GM10847 (cell line): Measurements from ENCODE around the gene DMRT3.

Experiments used
- POLR2A ChIP-seq: IDR thresholded peaks from 2 replicates; pipeline ENCODE4 v1.6.1; 2011; ENCODE audit not compliant: insufficient read length; ENCODE audit errors: extremely low read depth

DMRT3 gene

DNA sequence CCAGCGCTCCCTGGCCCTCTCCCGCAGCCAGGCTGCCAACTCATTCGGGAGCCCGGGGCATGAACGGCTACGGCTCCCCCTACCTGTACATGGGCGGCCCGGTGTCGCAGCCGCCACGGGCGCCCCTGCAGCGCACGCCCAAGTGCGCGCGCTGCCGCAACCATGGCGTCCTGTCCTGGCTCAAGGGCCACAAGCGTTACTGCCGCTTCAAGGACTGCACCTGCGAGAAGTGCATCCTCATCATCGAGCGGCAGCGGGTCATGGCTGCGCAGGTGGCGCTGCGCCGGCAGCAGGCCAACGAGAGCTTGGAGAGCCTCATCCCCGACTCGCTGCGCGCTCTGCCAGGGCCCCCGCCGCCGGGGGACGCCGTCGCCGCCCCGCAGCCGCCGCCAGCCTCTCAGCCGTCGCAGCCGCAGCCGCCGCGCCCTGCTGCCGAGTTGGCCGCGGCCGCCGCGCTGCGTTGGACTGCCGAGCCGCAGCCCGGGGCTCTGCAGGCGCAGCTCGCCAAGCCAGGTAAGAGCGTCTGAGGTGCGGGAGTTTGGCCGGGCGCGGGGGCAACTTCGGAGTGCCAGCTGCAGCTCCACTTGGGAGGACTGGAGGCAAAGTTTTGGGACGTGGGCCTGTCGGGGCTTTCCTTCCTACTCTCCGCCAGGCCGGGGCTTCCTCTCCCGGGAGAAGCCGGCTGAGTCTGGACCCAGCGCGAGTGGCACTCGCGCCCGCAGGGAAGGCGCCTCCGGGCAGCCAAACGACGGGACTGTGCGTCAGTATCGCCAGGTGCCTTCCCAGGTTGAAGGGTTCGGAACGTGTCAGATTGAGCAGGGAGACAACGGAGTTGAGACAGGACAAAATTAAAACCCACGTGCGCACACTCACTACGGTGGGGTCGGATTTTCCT, 735 bp downstream of the DMRT3 start:
- TF ChIP-seq POLR2A = no peak

DNA sequence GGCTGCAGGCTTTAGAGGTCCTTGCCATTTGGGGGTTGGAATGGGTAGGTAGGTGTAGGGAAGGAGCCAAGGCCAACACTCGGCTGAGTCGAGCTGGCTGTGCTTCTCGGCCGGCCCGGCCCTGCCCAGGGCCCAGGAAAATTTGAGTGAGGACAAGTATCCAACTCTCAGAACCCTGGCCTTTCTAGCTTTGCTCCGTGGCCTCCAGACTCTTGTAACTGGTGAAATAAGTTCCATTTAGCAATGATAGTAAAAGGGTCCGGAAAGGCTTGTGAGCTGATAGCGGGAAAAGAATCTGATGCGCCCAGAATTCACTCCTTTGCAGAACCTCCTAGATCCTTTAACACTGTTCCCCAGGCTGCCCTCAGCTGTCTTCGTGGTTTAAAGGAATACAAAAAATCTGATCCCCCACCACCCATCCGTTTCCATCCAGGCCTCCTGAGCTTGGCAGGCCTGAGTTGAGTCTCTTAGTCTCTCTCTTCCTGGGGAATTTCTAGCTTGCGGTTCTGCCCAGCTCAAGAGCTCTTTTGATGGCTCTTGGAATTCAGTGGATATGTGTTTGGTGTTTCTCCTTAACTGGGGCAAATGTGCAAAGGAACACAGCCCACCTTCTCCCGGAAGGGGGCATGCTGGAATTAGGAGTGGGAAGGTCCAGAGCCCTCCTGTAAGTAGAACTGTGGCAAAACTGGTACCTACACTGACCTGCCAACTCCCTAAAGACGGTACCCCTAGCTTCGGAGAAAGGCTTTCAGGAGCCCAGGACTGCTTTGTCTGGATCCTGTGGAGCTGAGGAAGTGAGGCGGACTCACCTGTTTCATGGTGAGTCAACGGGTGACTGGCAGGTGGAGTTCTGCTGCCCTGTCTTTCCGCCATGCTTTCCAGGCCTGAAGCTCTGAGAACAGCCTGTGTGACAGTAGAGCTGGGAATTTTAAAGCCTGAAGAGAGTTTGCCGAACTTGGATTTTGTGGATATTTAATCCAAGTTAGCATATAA, 1.7 kb downstream of the DMRT3 start:
- no peak for TF ChIP-seq POLR2A

DNA sequence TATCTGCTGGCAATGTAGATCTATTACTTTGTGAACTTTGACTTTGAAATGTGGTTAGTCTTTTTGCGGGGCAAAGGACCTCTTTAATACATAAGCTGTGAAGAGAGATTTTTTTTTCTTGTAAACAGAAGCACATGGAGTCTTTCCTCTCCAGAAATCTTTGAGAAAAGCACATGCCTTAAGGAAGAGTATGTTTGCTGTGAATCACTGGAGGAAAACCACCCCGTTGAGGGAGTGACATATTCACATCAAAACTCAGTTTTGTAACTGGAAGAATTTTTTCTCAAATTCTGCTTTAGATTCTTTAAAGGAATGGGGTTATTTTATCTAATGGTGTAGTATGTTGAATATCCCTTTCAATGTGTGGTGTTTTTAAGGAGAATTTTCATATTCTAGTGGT, 3.5 kb downstream of the DMRT3 start:
- no peak for TF ChIP-seq POLR2A

DNA sequence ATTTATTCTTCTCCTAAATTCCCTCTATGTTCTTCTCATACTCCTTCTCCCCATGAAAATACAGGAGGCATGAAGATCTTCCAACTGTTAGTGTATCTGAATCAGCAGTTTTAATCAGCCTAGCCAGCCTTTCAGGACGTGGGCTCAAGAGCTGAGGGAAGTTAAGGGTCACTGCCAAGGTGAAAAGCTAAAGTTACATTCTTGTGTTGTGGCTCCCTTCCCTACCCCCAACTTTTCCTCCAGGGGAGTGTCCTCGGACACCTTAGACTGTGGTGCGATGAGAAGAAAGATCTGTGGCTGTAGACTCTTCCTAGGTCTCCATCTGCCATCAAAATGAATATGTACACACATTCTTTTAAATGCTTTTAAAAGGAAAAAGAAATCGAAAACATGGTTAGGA, 4.2 kb downstream of the DMRT3 start:
- no peak for TF ChIP-seq POLR2A

DNA sequence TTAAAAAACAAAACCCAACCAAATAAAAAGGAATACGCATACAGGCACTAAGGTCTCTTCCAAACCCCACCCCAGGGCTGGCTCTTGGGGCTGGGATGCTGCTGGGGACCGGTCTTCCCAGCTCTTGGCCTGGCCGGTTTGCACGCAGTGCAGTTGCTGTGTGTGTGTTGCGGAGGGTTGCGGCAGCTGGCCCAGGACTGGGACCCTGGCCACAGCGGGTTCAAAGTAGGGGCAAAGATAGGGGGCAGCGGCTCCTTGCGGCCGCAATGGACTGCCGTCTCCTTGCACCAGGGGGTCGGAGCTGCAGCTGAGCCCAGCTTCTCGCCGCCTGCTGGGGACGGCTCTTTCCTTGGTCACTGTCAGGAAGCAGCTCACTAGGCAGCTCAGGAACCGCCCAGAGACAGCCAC, 5.0 kb downstream of the DMRT3 start:
- TF ChIP-seq POLR2A = no peak

DNA sequence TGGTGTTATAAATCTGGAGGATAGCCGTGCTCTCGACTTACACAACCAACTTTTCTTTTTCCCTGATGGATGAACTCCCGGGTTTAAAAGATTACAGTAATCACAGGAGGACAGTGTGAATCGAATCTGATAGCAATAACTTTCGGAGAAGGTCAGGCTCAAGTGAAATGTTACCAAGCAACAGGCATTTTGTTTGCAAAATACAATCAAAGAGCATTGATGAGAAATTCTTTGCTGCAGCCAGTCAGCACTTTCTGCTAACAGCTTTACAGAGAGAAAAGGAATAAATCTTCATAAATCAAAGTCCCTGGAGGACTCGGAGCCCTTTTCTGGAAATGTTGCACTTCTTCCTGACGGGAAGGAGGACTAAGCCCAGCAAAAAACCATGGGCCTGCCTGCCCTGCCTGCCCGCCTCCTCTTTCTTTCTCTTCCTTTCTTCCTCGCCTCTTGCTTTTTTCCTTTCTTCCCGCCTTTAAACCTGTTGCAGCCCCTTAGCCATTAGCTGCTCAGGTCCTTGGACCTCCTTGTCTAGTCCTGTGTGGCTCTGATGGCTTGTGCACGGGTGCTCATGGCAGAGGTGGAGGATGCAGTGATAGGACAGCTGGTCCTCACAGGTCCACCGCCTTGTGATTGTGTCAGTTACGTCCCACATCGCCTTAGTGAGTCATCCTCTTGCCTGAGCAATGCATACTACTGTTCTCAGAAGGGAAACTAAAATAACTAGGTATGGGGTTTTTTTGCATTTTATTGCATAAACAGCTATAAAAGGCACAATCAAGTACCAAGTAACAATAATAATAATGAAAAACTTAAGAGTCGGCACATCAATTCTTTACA, 6.2 kb downstream of the DMRT3 start:
- TF ChIP-seq POLR2A = no peak

DNA sequence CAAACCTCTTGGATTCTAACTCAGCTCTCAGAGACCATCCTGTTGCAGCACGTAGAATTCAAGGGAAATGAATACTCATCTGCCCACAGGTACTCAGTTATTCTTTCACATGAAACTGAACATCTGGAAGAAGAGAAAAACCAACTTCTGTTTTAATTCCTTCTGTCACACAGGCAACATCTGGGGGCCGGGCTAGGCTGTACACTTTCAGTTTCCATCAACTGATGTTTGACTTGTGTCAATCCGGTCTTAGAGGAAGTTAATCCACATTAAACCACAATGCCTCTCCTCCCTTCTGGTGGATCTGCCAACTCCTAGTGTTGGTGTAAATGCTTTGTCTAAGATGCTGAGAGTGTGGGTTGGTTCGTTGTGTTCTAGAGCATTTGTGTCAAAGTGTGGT, 17.6 kb downstream of the DMRT3 start:
- no peak for TF ChIP-seq POLR2A

DNA sequence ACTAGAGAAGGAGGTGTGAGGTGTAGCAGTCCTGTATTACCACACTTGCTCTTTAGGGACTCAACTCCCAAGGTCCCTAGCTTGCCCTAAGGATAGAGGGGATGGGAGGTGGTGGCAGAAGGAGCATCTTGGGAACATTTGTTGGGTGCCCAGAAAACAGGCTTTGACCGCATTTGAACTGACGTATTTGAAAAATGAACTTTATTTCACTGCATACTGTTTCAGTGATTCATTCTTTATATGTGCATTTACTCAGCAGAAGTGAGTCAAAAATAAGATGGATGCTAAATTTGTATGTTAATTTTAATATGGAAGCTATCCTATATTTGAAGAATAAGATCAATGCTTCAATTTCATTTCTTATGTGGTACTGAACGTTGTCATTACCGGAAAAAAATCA, 18.7 kb downstream of the DMRT3 start:
- TF ChIP-seq POLR2A = no peak

DNA sequence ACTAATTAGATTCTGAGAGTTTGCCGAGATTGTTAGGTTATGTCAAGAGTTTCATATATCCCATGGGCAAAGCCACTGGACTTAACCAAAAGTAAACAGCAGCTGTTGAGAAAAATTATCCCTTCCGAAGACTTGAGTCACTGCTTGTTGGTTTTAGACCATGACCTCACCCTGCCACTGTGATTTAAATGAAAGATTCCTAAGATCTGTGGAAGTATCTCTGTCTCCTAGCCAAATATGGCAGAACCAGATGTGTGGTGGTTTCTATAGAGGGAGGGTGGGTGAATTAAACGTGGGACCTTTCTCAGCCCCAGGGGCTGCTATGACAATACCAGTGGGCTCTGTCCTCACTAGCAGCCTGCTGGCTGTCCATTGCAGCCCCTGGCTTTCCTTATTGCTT, 19.3 kb downstream of the DMRT3 start:
- TF ChIP-seq POLR2A = no peak

DNA sequence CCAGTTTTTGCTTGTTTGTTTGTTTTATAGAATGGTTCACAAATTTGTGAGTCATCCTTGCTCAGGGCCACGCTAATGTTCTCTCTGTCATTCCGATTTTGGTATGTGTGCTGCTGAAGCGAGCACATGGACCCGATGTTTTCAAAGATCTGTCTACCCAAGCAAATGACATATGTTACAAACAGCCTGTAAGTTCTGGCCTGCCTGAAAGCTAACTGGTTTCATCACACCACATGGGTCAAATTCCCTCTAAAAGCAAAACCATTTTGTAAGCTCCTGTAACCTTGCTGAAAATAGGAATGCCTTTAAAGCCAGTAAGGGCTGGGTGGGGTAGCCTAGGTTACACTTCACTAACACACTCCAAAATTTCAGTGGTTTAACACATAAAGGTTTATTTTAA, 25.4 kb downstream of the DMRT3 start:
- no peak for TF ChIP-seq POLR2A

DNA sequence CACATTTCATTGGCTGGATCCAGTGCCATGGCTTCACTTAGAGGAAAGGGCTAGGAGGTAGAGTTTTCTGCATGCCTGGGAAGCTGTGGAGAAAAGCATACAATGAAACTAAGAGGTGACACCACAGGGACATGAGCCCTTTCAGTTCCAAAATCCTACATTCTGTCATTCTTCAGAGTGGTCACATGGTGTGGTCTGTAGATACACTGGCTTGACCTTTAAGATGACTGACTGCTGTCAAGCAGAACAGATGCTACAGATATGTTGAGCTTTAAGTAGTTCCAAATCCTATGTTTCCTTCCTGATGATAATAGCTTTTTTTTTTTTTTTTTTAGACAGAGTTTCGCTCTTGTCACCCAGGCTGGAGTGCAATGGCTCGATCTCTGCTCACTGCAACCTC, 26.2 kb downstream of the DMRT3 start:
- TF ChIP-seq POLR2A = no peak

DNA sequence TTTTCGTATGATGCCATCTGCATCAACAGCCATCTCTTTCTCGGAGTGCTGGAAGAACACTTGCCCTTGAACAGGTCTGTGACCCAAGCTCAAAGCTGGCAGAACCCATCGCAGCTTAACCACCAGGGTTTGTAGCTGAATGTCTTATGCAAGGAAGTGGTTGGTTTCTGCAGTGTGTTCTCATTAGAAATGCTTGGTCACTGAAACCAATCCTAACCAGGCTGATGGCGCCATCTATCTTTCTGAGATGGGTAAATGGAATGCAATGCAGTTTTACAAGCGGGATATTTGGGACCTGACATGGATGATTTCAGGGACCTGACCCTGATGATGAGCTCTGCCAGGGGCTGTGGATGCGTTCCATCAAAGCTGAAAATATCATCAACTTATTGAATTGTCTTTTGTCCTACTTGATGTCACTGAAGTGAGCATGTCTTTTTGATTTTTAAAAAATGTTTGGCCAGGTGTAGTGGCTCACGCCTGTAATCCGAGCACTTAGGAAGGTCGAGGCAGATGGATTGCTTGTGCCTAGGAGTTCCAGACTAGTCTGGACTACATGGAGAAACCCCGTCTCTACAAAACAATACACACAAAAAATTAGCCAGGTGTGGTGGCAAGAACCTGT, 28.7 kb downstream of the DMRT3 start:
- TF ChIP-seq POLR2A = no peak

DNA sequence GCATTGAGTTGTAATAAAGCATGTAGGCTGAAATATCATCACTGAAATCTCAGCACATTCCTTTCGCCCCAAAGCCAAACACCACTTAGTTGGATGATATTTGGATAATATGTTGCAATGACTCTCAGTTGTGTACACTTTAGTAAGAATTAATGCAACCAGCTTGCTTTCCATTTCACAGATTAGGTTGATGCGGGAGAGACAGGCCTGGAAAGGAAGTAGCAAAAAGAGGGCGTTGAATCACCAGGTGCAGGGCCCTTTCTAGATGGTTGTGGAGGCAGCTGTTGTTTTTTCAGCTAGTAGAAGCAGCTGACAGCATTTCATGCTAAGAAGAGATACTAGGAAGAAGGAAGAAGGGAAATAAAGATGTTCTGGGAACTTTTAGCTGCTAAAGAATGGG, 30.9 kb downstream of the DMRT3 start:
- TF ChIP-seq POLR2A = no peak

DNA sequence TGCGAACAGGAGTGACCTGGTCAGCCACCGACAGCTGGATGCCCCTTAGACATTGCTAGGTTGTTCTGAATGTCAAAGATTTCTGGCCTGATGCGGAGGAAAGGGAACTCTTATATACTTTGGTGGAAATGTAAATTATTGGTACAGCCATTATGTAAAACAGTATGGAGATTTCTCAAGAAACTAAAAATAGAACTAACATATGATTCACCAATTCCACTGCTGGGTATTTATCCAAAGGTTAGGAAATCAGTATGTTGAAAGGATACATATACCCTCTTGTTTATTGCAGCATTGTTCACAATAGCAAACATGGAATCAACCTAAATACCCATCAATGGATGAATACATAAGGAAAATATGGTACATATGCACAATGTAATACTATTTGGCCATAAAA, 31.8 kb downstream of the DMRT3 start:
- TF ChIP-seq POLR2A = no peak
